GM12878 (cell line): ENCODE measurements around the gene CHN2. TPM values are rescaled to one million over a fixed set of nuclear protein-coding genes. Genes with fewer than 3 reads are reported as not detected.

Source experiments
- ATAC-seq: fragments of 200-7000 bp; cut with Tn5 transposase; 3 replicates; pipeline ENCODE4 v1.9.1; 2020; ENCODE audit warnings: mild to moderate bottlenecking, moderate library complexity
- BruUV-seq: library from RNA; stranded (reverse); fragments of 400-500 nt; replicated peaks from 2 replicates; lab custom pipeline; 2021; lab: Mats Ljungman, UMichigan
- CTCF ChIA-PET: fragments of 300-600 bp; sonication (Branson Sonifier 250); formaldehyde crosslinking; extraction: SDS; loops from one replicate; lab custom pipeline; 2021; ENCODE audit warnings: inconsistent platforms; lab: Yijun Ruan, JAX
- POLR2A ChIA-PET: fragments of 350-600 bp; formaldehyde crosslinking; extraction: SDS; loops from one replicate; lab custom pipeline; 2021; ENCODE audit warnings: inconsistent platforms; lab: Charles Lee
- RAD21 ChIA-PET: fragments of 300-600 bp; sonication (Branson Sonifier 250); formaldehyde crosslinking; loops from one replicate; lab custom pipeline; 2023; ENCODE audit warnings: antibody characterized with exemption; ENCODE audit not compliant: unreplicated experiment; lab: Charles Lee
- SMC1A ChIA-PET: fragments of 300-600 bp; sonication (Branson Sonifier 250); formaldehyde crosslinking; loops from one replicate; lab custom pipeline; 2023; ENCODE audit not compliant: unreplicated experiment, uncharacterized antibody; lab: Charles Lee
- DNase-seq: peaks from one replicate; pipeline ENCODE4 v3.0.0-alpha.2; 2011; ENCODE audit warnings: low read depth, low spot score
- FAIRE-seq: peaks from 3 replicates; lab custom pipeline; 2011; peaks lifted over from hg19 to GRCh38; lab: Jason Lieb, UNC
- H2AFZ ChIP-seq: 2 replicates; pipeline ENCODE4 v1.6.0; 2011; ENCODE audit warnings: low read depth, low read length, control low read depth; ENCODE audit not compliant: control insufficient read depth
- H3K27ac ChIP-seq: 2 replicates; pipeline ENCODE4 v1.5.1; 2011; ENCODE audit warnings: control low read depth; ENCODE audit not compliant: control insufficient read depth, insufficient read depth
- H3K27me3 ChIP-seq, 2 experiments: replicated peaks in 1 of 2; 2 replicates each; pipeline versions ENCODE4 v1.6.0 to v1.6.1; 2011; ENCODE audit warnings: low read length in 1 of 2; ENCODE audit not compliant: control insufficient read depth in 2 of 2, insufficient read depth in 2 of 2
- H3K36me3 ChIP-seq, 2 experiments: 2 replicates each; pipeline ENCODE4 v1.5.1; 2011; ENCODE audit warnings: low read length in 1 of 2; ENCODE audit not compliant: control insufficient read depth in 2 of 2, insufficient read depth in 2 of 2
- H3K4me1 ChIP-seq: 2 replicates; pipeline ENCODE4 v1.6.1; 2011; ENCODE audit warnings: mild to moderate bottlenecking, low read length, moderate library complexity, mixed read lengths; ENCODE audit not compliant: control insufficient read depth, insufficient read depth
- H3K4me2 ChIP-seq: 2 replicates; pipeline ENCODE4 v1.6.0; 2011; ENCODE audit warnings: control low read depth; ENCODE audit not compliant: control insufficient read depth, insufficient read depth
- H3K4me3 ChIP-seq: fragments of 200-600 bp; sonication (generic); 2 replicates; pipeline ENCODE4 v1.5.1; 2016
- H3K79me2 ChIP-seq: 2 replicates; pipeline ENCODE4 v1.6.0; 2011; ENCODE audit warnings: low read length; ENCODE audit not compliant: control insufficient read depth, insufficient read depth
- H3K9ac ChIP-seq: 2 replicates; pipeline ENCODE4 v1.8.0; 2011; ENCODE audit warnings: low read length, control low read depth, mixed read lengths; ENCODE audit not compliant: control insufficient read depth, insufficient read depth
- H3K9me3 ChIP-seq: replicated peaks from 3 replicates; pipeline ENCODE4 v1.5.1; 2011; ENCODE audit warnings: mild to moderate bottlenecking, low read length; ENCODE audit not compliant: control insufficient read depth, insufficient read depth
- H4K20me1 ChIP-seq: 2 replicates; pipeline ENCODE4 v1.6.0; 2011; ENCODE audit not compliant: control insufficient read depth, insufficient read depth
- CUX1 ChIP-seq: IDR thresholded peaks from 2 replicates; pipeline ENCODE4 v1.6.1; 2012; ENCODE audit warnings: improper control_type of control experiment, low read depth, low read length; ENCODE audit not compliant: insufficient replicate concordance
- HCFC1 ChIP-seq: fragments of 150-350 bp; IDR thresholded peaks from 2 replicates; pipeline ENCODE4 v1.6.1; 2014; ENCODE audit warnings: low read length
- KLF5 ChIP-seq: fragments of 450-650 bp; IDR thresholded peaks from 2 replicates; pipeline ENCODE4 v1.6.1; 2014; ENCODE audit warnings: mild to moderate bottlenecking; ENCODE audit not compliant: partially characterized antibody
- NR2C1 ChIP-seq: fragments of 450-650 bp; IDR thresholded peaks from 2 replicates; pipeline ENCODE4 v1.6.1; 2017; ENCODE audit warnings: antibody characterized with exemption, mild to moderate bottlenecking, moderate library complexity
- RAD51 ChIP-seq: fragments of 450-650 bp; IDR thresholded peaks from 2 replicates; pipeline ENCODE4 v1.6.1; 2016; ENCODE audit warnings: moderate library complexity, mild to moderate bottlenecking, inconsistent platforms
- SIX5 ChIP-seq: IDR thresholded peaks from 2 replicates; pipeline ENCODE4 v1.6.1; 2011; ENCODE audit warnings: mild to moderate bottlenecking, low read depth, low read length, moderate library complexity; ENCODE audit not compliant: severe bottlenecking
- SKIL ChIP-seq: fragments of 450-650 bp; IDR thresholded peaks from 2 replicates; pipeline ENCODE4 v1.6.1; 2017; ENCODE audit warnings: mild to moderate bottlenecking, low read depth, inconsistent platforms; ENCODE audit not compliant: poor library complexity, severe bottlenecking
- WGBS: methylation state at CpG from one replicate; pipeline ENCODE4 v1.1.6; 2016; ENCODE audit warnings: low lambda C conversion rate; ENCODE audit not compliant: insufficient replicate concordance, insufficient coverage; ENCODE audit errors: missing lambda C conversion rate; 5-methylcytosine and 5-hydroxymethylcytosine counted together
- in situ Hi-C: fragments of 300-500 bp; cut with MboI; formaldehyde crosslinking; loops from 9 replicates; pipeline ENCODE4 v1.14.3; 2018; ENCODE audit warnings: mixed read lengths
- intact Hi-C: fragments of 100-400 bp; cut with micrococcal nuclease; formaldehyde crosslinking; loops from one replicate; pipeline ENCODE4 v1.14.2; 2022; ENCODE audit not compliant: unreplicated experiment
- polyA plus RNA-seq, 11 experiments: library from polyadenylated mRNA; depleted of rRNA in 4 of 11; unstranded in 6 of 11; stranded (reverse) in 5 of 11; fragments of >200 nt; fragmentation: Nextera tagmentation in 4 of 11; fragmentation: Illumina TruSeq in 1 of 11; extraction: Ambion mirVana in 4 of 11; extraction: Trizol in 1 of 11; gene quantifications; 1 replicate in 1 of 11; 2 replicates in 10 of 11; pipeline versions ENCODE4 v1.2.1 to v1.2.3, GENCODE V29; 2011 to 2016; ENCODE audit warnings: inconsistent platforms in 2 of 11, missing spikeins in 2 of 11, low read depth in 1 of 11
- total RNA-seq, 4 experiments: library from RNA; depleted of rRNA in 3 of 4; stranded (reverse); fragments of >200 nt in 3 of 4; fragmentation: Illumina TruSeq in 1 of 4; extraction: Trizol in 1 of 4; gene quantifications; 2 replicates each; pipeline versions ENCODE4 v1.2.1 to v1.2.3, GENCODE V29; 2013 to 2021

CHN2 gene
- total and polyA plus RNA-seq, 10 of the 15 experiments (the other 5 are each of a cell fraction or from before 2014, with no cell fraction given) = 0.11 to 3.8 (median 0.37) TPM; not detected in 2

- Histone ChIP-seq H3K4me2 (no peak overlapping the region), H4K20me1 (no peaks in the 10 kb centered on the region), H3K27me3 (no peaks in the 10 kb centered on the region), H3K9ac (no peak overlapping the region), H3K4me1 (no peaks in the 10 kb centered on the region), H3K79me2 (no peaks in the 10 kb centered on the region), H3K27ac (no peak overlapping the region), H3K4me3 (no peak overlapping the region), H3K9me3 (no peaks in the 10 kb centered on the region), H2AFZ (no peak overlapping the region), H3K36me3 (no peaks in the 10 kb centered on the region)
- no peak for DNase-seq
- SMC1A ChIA-PET = no interaction called here
- POLR2A ChIA-PET = no interaction called here
- ATAC-seq = no peak
- RAD21 ChIA-PET = no interaction called here
- TF ChIP-seq RAD51 (no peak), SIX5 (no peak), HCFC1 (no peak), NR2C1 (no peak), SKIL (no peak), CUX1 (no peak), KLF5 (no peak)
- in situ Hi-C loops (no loop called here), intact Hi-C loops (no loop called here)
- CTCF ChIA-PET = no interaction called here
- 0% methylated on average over 1 of the region's 1 CpG for WGBS
- FAIRE-seq = no peak
- no TSS peak for BruUV-seq
Observed at GRCh38 chr7:29518616-29519015, 324.0 kb downstream of the CHN2 start.
